Brain microvascular endothelial cell (primary cell): ENCODE data around the gene SUCLA2.
A peak's percentile ranks its signal among the peaks of the same experiment; 100 is the strongest.
"Not testable (repeated sequence)": the region's sequence is repeated elsewhere in the genome, so short reads cannot be mapped to it uniquely, and the experiment has no call there.

Experiments
- DNase-seq: peaks from one replicate; pipeline ENCODE4 v3.0.0-alpha.2; 2020
- H3K27ac ChIP-seq: fragments of 250-450 bp; sonication (Bioruptor Pico); 2 replicates; pipeline ENCODE4 v1.5.1; 2020; ENCODE audit warnings: mild to moderate bottlenecking, moderate library complexity
- H3K27me3 ChIP-seq: fragments of 250-450 bp; sonication (Bioruptor Pico); replicated peaks from 2 replicates; pipeline ENCODE4 v1.5.1; 2020; ENCODE audit warnings: mild to moderate bottlenecking
- H3K36me3 ChIP-seq: fragments of 250-450 bp; sonication (Bioruptor Pico); replicated peaks from 2 replicates; pipeline ENCODE4 v1.5.1; 2020; ENCODE audit warnings: mild to moderate bottlenecking
- H3K4me3 ChIP-seq: 2 replicates; pipeline ENCODE4 v1.5.1; 2011; ENCODE audit warnings: low read depth, mild to moderate bottlenecking, control low read depth, low read length, moderate library complexity
- CTCF ChIP-seq: IDR thresholded peaks from 2 replicates; pipeline ENCODE4 v1.5.1; 2011; ENCODE audit warnings: low read depth, mild to moderate bottlenecking, moderate library complexity, low read length, control low read depth, inconsistent platforms; ENCODE audit errors: missing control alignments
- in situ Hi-C: cut with HindIII; loops from 2 replicates; pipeline ENCODE4 v1.10.0; 2017; ENCODE audit warnings: low sequenced_read_pairs, low pct_ligation_motif_present

Gene SUCLA2

GRCh38 chr13:48006396-48006795 lies 5.3 kb upstream of the SUCLA2 start:
- Histone ChIP-seq H3K4me3 (no peak overlapping the region), H3K36me3 (no peaks in the 10 kb centered on the region), H3K27me3 (no peaks in the 10 kb centered on the region), H3K27ac (no peak overlapping the region)
- no peak for DNase-seq
- TF ChIP-seq CTCF = no peak
- in situ Hi-C loops = no loop called here

GRCh38 chr13:48004201-48004600 lies 3.1 kb upstream of the SUCLA2 start:
- no peaks in the 10 kb centered on the region for H3K36me3 ChIP-seq

GRCh38 chr13:48001999-48002398 lies 926 bp upstream of the SUCLA2 start:
- H3K27ac ChIP-seq, DNase-seq, in situ Hi-C loops: not testable (repeated sequence)

More at GRCh38 chr13:48004201-48004600, 3.1 kb upstream of the SUCLA2 start:
- DNase-seq = no peak
- no peak for TF ChIP-seq CTCF
- in situ Hi-C loops = no loop called here
- no peaks in the 10 kb centered on the region for H3K27me3 ChIP-seq
- no peak overlapping the region for H3K4me3 ChIP-seq
- no peak overlapping the region for H3K27ac ChIP-seq

GRCh38 chr13:48000559-48001113 lies 437 bp downstream of the SUCLA2 start:
- no peak for TF ChIP-seq CTCF
- Histone ChIP-seq H3K36me3 (no peaks in the 10 kb centered on the region), H3K27ac (peak overlapping the region; percentile 37), H3K4me3 (peak overlapping the region; percentile 97), H3K27me3 (no peaks in the 10 kb centered on the region)
- in situ Hi-C loops = no loop called here
- DNase-seq = no peak

More at GRCh38 chr13:48001999-48002398, 926 bp upstream of the SUCLA2 start:
- H3K36me3 ChIP-seq, H3K27me3 ChIP-seq, H3K4me3 ChIP-seq: not testable (repeated sequence)

GRCh38 chr13:47999973-48000372 lies 1.1 kb downstream of the SUCLA2 start:
- Histone ChIP-seq H3K36me3 (no peaks in the 10 kb centered on the region), H3K4me3 (peak overlapping the region; percentile 97), H3K27me3 (no peaks in the 10 kb centered on the region), H3K27ac (no peak overlapping the region)
- in situ Hi-C loops = no loop called here
- TF ChIP-seq CTCF = no peak
- no peak for DNase-seq

- no peak for DNase-seq
- Histone ChIP-seq H3K4me3 (no peak overlapping the region), H3K27ac (no peak overlapping the region), H3K27me3 (no peaks in the 10 kb centered on the region), H3K36me3 (no peaks in the 10 kb centered on the region)
- no peak for TF ChIP-seq CTCF
- in situ Hi-C loops = no loop called here
These were observed 3.7 kb downstream of the SUCLA2 start for GRCh38 chr13:47997384-47997783.
